Activated CD8-positive, alpha-beta memory T cell treated with anti-CD3 and anti-CD28 coated beads, Interleukin-2, amount 50 U/mL, for 1 hour (primary cell): ENCODE data around the gene EVC.

Source experiments
- DNase-seq: peaks from one replicate; pipeline ENCODE4 v3.0.0-alpha.2; 2020; ENCODE audit errors: extremely low read depth

The EVC gene

DNA sequence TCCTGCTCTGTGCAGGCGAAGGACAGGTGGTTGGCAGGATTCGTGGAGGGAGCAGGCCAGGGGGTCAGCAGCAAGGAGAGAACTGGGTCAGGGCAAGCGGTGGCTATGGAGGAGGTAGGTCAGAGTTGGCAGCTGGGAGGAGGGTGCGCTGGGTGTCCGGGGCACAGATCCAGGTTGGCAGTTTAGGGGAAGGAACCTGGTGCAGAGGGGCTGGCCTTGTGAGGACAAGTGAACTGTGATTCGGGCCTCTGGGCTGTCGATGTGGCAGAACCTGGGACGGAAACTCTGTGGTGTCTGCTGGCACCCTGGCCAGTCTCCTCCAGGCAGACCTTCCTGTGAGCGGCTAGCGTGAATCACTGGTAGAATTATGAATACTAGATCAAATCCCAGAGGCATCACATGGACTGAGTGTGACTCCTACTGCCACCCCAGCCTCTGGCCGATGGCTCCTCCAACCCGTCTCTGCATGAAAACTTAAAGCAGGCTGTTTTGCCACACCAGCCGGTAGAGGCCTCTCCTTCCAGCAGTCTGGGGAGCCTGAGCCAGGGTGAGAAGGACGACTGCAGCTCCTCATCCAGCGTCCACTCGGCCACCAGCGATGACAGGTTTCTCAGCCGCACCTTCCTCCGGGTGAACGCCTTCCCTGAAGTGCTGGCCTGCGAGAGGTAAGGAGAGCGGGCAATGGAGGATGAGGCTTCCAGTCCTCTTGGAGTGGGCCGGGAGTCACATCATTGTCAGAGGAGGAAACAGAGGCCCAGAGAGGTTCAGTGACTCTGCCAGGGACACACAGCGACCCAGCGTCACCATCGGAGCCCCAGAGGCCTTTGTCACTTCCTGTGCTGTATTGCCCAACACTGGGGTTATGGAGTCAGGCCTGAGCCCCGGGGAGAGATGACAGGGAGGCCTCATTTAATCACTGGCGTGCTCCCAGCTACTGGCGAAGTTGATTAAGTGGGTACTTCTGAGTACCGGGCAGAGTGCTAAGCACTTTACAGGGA is 20.3 kb downstream of the EVC start:
- no peak for DNase-seq

DNA sequence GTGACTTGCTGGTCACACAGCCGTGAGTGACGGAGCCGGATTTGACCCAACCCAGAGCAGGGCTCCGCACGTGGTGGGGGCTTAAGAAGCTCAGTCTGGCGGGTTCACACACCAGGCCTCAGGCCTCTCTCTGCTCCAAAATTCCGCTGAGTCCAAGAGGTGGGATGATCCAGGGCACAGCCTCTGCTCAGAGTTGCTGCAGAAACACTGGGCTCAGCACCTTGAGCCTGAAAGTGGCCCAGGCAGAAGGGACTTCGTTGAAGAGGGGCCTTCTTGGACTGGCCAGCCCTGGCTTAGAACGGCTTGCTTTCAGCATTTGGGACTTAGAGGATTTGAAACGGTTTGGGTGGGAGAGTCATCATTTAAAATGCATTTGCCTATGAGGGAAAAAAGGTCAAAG is 21.2 kb downstream of the EVC start:
- no peak for DNase-seq

DNA sequence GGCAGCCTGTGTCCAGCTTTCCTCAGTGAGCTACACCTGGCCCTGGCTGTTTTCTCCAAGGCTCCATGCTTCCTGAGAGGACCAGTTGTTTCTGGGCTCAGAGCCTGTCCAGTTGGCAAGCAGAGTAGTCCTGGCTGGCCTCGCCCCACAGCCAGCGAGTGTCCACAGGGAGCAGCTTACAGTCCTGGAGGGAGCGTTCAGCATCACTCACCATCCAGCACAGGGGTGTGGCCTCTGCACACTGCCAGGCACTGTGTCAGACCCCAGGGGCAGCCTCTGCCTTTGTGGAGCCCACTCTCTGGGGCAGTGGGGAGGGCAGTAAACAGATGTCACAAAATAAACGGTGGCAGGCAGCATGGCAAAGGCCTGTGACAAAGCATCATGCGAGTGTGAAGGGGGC is 23.9 kb downstream of the EVC start:
- no peak for DNase-seq

DNA sequence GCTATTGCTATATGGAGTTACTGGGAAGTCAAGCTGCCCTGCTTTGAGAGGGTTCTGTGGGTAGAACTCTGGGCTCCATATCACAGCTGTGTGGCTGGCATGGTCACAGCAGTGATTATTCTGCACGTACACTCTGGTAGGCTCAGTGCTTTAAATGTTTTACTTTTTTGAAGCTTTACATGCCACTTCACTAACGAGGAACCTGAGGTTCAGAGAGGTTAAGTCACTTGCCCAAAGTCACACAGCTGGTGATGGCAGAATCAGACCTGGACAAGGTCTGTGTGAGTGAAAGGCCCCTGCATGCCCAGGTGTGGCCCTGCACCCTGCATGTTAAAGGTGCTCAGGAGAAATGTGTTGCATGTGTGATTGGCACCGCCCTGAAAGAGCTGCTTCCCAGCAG is 24.5 kb downstream of the EVC start:
- DNase-seq, result no peak

DNA sequence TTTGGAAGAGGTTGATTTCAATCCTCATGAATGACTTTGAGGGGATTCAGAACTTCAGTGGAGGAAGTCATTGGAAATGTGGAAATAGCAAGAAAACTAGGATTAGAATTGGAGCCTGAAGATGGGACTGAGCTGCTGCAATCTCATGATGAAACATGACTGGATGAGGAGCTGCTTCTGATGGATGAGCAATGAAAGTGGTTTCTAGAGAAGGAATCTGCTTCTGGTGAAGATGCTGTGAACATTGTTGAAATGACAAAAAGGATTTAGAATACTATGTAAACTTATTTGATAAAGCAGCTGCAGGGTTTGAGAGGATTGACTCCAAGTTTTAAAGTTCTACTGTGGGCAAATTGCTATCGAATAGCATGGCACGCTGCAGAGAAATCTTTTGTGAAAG is 27.1 kb downstream of the EVC start:
- no peak for DNase-seq

DNA sequence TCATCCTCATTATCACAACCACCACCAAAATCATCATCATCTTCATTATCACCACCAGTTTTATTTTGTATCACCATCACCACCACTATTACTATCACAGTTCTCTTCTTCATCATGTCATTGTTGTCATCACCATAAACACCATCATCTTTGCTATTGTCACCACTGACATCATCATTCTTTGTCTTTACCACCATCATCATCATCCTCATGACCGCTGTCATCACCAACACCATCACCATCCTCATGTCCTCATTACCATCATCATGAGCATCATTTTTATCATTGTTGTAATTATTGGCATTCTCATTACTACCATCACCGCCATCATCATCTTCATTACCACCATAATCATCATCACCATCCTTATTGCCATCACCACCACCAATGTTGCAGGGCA is 31.4 kb downstream of the EVC start:
- no peak for DNase-seq

DNA sequence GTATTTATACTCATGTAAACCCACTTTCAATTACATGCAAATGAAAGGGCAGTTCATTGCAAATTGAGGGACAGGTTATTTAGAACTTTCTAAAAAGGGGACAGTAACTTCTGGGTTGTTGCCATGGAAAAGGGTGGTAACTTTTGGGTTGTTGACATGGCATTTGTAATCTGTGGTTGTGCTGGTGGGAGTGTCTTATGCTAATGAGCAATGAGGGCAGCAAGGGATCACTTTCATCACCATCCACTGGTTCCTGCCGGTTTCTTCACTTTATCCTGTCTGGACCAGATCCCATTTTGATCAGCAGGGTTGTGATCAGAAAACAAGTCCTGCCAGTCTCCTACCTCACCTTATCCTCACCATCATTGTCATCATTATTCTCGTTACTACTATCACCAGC is 32.0 kb downstream of the EVC start:
- DNase-seq, result no peak

DNA sequence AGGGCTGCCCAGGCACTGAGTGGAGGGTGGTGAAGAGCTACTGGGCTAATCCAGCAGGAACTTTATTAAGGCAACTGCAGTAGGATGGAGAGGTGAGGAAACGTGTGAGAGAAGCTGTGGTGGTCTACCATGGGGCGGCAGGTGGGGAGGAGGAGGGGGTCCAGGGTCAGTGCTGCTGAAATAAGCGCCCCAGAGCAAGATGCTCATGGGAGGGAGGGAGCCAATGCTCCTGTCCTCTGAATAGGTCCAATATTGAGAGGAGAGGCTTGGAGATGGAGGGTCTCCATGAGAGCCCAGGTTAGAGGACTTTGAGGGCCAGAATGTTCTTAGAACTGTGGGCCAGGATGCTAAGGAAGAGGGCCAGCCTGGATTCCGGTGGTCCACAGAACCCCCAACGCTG is 35.2 kb downstream of the EVC start:
- no peak for DNase-seq

DNA sequence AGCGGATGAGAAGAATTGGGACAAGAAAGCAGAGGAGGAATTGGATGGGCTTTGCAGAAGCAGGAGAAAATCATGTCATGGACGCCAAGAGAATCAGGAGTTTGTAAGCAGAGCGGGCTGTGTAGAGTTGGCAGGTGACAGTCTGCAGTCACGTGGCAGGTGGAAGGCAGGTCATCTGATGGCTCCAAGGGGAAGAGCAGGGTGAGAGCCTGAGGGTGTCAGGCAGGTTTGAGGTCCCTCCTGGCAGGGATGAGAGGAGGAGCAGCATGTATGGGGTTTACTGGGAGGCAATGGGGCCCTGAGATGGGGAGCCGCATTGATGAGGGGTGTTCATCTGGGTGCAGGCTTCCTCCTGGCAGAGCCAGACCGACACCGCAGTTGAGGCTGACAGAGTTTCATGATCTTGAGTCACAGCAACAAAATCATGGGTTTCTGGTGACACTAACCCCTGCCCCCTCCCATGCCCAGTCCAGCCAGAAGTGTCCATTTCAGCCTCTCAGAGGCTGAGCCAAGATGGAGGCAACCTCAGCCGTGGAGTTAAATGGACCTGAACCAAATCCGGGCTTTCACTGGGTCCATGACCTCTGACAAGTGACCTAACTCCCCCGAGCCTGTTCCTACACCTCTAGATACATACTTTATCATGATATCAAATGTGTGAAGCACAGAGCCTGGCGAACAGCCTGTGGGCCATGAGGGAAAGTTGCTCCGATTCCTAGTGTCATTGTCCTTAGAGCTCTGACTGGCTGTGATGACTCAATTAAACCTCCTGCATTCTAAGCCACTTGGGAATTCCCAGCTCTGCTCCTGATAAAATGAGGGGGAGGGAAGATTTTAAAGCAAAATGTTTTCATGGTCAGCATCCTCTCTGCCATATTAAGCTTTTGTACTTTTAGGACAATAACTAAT is 36.1 kb downstream of the EVC start:
- DNase-seq, result no peak

DNA sequence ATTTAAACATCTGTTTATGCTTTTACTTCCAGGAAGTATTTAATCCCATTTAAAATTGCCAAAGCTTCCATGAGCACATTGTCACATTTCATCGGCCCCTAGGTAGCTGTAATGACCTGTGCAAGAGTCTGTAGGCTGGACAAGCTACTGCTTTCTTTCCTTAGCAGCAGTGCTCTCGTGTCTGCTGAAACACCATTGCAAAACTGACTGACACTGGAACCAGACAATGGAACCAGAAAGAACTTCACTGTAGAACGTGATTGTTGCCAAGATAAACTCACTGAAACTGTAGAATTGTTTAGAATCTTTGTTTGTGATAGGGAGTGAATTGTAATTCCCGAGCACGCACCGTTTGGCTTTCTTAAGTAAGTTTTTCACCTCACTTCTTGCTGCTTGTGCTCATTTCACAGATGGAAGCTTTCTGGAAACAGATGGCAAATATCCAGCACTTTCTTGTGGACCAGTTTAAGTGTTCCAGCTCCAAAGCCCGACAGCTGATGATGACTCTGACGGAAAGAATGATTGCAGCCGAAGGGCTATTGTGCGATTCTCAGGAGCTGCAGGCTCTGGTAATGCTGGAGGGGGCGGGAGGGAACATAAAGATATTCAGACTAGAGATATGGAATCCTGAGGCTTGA is 36.9 kb downstream of the EVC start:
- DNase-seq, result no peak

DNA sequence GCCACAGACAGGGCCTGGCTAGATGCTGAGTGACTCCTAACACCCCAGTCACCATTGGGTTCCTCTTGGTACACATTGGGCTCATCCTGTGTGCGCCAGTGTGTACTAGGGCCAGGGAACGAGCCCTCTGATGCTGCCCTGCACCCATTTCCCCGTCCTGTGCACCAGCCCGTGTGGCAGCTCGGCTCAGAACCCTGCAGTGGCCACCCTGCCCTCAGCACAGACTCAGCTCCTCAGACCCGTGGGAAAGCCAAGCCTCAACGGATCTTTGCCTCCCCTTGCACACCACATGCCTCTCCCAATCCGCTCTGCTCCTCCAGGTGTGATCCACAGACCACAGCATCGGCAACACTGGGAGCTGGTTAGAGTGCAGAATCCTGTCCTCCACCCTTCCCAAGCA is 38.6 kb downstream of the EVC start:
- DNase-seq, result no peak

DNA sequence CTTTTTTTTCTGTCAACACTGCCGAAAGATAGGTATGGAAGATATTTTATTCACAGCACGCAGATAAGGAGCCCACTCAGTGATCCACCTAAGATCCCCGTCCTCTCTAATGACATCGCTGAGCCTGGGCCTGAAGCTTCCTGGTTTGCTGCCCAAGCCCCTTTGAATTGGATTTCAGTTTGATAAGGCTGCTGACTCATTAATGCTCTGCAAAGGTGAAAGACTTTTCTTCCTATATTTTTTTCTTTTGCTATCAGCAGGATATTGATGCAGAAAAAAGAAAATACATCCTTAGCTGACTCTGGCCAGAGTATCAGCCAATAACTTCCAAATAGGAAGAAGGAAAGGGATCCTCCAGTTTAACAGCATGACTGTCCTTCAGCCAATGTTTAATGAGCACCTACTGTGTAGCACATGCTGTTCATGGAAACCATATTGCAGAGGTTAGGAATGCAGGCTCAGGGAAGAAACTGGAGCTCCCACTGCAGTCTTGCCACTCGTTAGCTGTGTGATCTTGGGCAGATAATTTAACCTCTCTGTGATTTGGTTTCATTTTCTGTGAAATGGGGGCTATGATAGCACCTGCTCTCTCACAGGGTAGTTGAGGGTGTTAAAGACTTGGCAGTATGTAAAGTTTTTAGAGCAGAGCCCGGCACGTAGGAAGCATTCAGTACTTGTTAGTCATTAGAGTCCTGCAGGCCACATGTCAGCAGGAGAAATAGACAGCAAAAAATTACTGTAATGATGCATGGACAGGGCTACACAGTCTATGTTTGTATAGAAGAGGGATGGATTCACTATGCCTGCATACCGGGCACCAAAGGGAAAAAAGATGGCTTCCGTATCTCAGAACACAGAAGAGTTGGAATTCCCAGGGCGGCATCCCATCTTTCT is 39.3 kb downstream of the EVC start:
- no peak for DNase-seq

DNA sequence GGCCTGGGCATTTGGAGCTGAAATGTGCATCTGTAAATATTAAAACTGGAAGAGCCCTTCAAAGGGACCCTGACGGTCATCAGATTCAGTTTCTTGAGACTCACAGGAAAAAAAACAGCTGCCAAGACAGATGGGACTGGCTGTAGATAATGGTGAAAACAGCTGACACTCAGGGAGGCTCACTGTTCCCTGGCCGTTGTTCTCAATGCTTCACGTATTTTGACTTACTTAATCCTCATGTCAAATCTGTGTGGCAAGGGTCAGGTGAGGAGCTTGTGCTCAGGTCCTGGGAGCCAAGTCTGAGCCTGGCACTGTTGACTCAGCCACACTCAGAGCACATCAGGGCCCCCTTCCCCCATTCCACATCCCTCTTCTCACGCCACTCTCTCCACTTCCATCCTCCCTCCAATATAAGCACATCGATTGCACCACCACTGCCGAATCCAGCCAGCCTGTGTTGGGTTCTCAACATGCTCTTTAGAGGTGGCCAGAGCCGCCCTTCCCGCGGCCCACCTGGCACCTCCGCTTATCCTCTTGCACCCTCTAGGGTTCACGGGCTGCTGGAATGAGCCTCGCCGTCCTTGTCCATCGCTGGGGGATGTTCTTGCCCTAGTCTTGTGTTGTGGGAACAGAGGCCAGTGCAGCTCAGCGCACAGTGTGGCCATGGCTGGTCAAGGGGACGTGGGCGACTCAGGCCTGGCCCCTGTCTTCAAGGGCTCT is 40.1 kb downstream of the EVC start:
- no peak for DNase-seq

DNA sequence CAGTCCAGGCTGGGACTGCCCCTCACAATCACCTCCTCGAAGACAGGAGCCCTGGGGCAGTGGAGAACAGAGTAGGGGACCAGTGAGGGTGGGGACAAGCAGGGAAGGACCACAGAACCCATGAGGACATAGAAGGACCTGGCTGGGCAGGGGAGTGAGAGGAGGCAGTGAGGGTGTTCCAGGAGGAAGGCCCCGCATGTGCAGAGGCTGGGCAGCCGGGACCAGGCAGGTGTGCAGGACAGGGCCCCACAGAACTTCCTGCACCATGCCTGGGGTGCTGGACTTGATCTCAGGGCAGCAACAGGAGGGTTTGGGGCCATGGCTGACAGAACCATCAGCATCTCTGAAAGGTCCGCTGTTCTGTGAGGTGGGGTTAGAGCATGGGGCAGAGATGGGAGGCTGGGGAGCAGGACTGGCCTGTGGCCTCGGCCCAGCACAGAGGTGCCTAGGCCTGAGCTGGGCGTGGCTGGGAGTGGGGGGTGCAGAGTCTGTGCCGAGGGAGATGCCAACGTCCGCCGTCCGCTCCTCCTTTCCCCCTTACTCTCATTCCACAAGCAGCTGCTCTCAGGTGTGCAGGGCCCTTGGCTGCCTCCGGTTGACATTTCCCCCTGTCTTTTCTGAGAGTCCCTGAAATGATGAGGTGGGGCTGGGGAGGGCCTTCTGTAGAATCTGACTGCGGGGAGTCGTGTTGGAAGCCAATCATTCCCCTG is 40.8 kb downstream of the EVC start:
- DNase-seq, result no peak

DNA sequence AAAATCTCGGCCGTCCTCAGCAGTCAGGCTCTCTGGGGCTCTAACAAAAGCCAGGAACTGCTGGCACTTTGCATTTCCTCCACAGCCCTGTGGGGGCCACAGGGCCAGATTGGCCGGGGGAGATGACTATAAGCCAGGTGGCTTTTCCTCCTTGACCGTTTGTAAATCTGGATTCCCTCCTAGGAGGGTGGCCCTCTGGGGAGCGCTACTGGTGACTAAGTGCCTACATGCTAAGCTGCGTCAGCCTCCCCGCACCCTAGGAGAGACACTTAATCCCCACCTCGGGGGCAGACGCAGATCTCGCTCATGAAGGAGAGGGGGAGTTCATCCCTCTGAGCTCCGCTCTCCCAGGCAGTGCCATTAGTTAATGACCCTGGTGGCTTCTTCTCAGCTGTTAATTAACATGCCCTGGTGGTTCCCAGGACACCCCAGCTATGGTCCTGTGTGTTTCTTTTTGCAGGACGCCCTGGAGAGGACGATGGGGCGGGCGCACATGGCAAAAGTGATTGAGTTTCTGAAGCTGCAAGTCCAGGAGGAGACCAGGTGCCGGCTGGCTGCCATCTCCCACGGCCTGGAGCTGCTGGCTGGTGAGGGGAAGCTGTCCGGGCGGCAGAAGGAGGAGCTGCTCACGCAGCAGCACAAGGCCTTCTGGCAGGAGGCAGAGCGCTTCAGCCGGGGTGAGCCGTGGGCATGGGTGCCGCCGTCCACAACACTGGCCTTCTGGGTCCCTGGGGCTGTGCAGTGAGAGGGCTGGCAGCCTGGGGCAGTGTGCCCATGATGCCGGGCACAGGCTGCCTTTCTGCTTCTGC is 41.6 kb downstream of the EVC start:
- DNase-seq, result no peak

DNA sequence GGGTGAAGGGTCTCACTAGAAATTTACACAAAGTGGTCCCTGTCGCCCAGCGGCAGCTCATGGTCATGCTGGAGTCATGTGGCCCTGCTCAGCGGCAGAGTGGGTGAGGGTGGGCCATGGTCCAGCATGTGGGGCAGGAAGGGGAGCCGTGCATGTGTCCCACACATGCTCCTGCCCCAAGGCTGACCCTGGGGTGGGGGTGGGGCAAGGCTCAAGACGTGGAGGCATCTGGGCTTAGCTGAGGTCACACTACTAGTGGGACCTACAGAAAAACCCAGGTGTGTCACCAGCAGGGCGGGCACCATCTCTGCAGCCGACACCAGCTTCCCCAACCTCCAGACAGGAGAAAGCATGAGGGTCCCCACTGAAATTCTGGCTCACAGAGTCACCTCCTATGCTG is 42.4 kb downstream of the EVC start:
- no peak for DNase-seq

DNA sequence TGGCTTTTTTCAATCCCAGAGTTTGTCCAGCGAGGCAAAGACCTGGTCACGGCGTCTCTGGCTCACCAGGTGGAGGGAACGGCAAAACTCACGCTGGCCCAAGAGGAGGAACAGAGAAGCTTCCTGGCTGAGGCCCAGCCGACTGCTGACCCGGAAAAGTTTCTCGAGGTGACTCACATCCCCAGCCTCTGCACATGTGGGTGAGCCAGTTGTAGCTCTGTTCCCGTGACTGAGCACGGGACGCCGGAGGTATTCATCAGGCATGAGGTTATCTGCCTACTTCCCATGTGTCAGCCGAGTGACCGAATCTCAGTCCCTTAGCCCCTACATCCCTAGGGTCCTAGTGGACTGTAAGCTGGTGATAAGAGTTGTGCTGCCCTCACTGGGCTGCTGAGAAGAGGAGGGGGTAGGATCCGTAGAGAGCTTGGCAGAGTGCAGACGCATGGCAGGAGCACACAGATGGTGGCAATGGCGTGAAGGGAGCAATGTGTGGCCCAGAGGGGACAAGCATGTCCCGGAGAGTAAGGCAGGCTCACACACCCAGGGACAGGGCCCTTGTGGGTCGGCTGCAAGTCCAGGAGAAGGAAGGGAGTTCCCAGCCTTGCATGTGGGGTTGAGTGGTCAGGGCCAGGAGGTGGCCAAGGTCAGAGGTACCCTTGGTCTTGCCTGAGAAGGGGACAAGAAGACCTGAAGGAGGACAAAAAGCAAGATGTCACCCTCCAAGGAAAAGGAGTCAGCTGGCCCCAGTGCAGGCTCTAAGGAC is 42.9 kb downstream of the EVC start:
- no peak for DNase-seq

DNA sequence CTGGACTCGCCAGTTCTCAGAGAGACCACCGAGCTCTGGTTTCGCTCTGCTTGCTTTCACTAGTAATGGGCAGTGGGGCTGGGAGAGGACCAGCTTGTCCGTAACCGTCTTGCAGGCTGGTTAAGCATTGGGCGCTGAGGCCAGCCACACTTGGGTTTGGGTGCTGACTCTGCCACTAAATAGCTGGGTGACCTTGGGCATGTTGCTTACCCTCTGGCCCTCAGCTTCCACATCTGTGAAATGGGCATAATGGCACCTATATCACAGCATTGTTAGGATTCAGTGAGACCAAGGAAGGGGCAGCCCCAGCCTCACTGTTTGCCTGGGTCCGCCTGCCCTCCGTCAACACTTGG is 43.5 kb downstream of the EVC start:
- no peak for DNase-seq
